BE2C (cell line): ENCODE measurements around the gene ALK.

Experiments used
- DNase-seq: peaks from one replicate; pipeline ENCODE4 v3.0.0-alpha.2; 2020
- H3K27me3 ChIP-seq: fragments of 250-450 bp; sonication (Bioruptor Pico); 2 replicates; pipeline ENCODE4 v1.5.1; 2020; ENCODE audit warnings: mild to moderate bottlenecking
- H3K36me3 ChIP-seq: fragments of 250-450 bp; sonication (Bioruptor Pico); 2 replicates; pipeline ENCODE4 v1.5.1; 2020; ENCODE audit warnings: mild to moderate bottlenecking
- H3K4me1 ChIP-seq: fragments of 250-450 bp; sonication (Bioruptor Pico); 2 replicates; pipeline ENCODE4 v1.5.1; 2020
- H3K4me3 ChIP-seq: 2 replicates; pipeline ENCODE4 v1.5.1; 2011; ENCODE audit warnings: low read depth, low read length
- H3K9me3 ChIP-seq: fragments of 250-450 bp; sonication (Bioruptor Pico); 2 replicates; pipeline ENCODE4 v1.5.1; 2020
- CTCF ChIP-seq: IDR thresholded peaks from 2 replicates; pipeline ENCODE4 v1.5.1; 2012; ENCODE audit warnings: mild to moderate bottlenecking, low read depth, low read length

ALK gene

GRCh38 chr2:29847886-29848285, 73.5 kb downstream of the ALK start:
- DNase-seq: no peak
- no peak for TF ChIP-seq CTCF
- Histone ChIP-seq H3K27me3 (no peaks in the 10 kb centered on the region), H3K4me3 (no peak overlapping the region), H3K4me1 (no peaks in the 10 kb centered on the region), H3K36me3 (no peaks in the 10 kb centered on the region), H3K9me3 (no peaks in the 10 kb centered on the region; the same call in 1 of the 2 replicates)

- no peak for DNase-seq
- Histone ChIP-seq H3K27me3 (no peaks in the 10 kb centered on the region), H3K36me3 (no peaks in the 10 kb centered on the region), H3K4me1 (no peaks in the 10 kb centered on the region; the same call in 1 of the 2 replicates), H3K9me3 (no peaks in the 10 kb centered on the region), H3K4me3 (no peak overlapping the region)
- no peak for TF ChIP-seq CTCF
These were observed 76.6 kb downstream of the ALK start for GRCh38 chr2:29844713-29845326.

DNA sequence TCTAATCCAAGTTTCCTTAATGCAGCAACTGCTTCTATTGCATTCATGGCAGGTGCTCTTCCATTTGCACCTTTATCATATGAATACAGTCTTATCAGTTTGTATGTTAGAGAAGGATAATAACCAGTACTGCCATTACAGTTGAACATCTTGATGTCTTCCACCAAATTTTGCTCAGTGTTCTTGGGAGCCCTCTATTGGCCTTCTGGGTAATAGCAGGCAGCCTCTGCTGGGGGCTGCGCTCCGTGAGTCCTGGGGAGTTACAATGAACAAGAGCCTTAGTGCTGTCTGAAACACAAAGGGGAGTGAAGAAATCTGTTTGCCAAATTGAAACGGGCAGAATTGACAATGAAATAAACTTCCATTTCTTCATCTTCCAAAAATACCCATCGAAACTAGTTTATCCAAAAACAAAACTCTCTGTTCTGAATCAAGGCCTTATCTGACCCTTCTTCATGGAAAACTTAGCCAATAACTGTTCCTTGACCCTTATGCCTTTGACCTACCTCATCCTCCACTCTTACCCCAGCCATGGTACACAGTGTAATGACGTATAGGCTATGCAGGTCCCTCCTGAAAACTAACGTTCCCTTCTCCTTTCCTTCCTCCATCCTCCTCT, 79.9 kb downstream of the ALK start:
- H3K4me1 ChIP-seq: no peaks in the 10 kb centered on the region; the same call in 1 of the 2 replicates
- H3K9me3 ChIP-seq: no peaks in the 10 kb centered on the region
- TF ChIP-seq CTCF: peak; percentile 97
- H3K36me3 ChIP-seq: no peaks in the 10 kb centered on the region
- H3K4me3 ChIP-seq: no peak overlapping the region
- DNase-seq: peak; percentile 42
- H3K27me3 ChIP-seq: no peaks in the 10 kb centered on the region

GRCh38 chr2:29839306-29839705, 82.1 kb downstream of the ALK start:
- Histone ChIP-seq H3K4me3 (no peak overlapping the region), H3K4me1 (no peaks in the 10 kb centered on the region; the same call in 1 of the 2 replicates), H3K9me3 (no peaks in the 10 kb centered on the region), H3K27me3 (no peaks in the 10 kb centered on the region), H3K36me3 (no peaks in the 10 kb centered on the region)
- no peak for DNase-seq
- no peak for TF ChIP-seq CTCF

GRCh38 chr2:29837925-29838324, 83.5 kb downstream of the ALK start:
- H3K4me3 ChIP-seq: no peak overlapping the region
- DNase-seq: no peak

More at GRCh38 chr2:29837925-29838324, 83.5 kb downstream of the ALK start:
- H3K4me1 ChIP-seq: no peaks in the 10 kb centered on the region; the same call in 1 of the 2 replicates
- no peaks in the 10 kb centered on the region for H3K36me3 ChIP-seq
- TF ChIP-seq CTCF: no peak
- H3K27me3 ChIP-seq: no peaks in the 10 kb centered on the region
- no peaks in the 10 kb centered on the region for H3K9me3 ChIP-seq
